CD4-positive, alpha-beta T cell (primary cell): ENCODE measurements around the gene HRK. TPM values are rescaled to one million over a fixed set of nuclear protein-coding genes. Genes with fewer than 3 reads are reported as not detected.

ENCODE experiments used
- ATAC-seq: fragments of 200-7000 bp; cut with Tn5 transposase; one replicate; pipeline ENCODE4 v1.10.0; 2022; ENCODE audit warnings: mild to moderate bottlenecking; ENCODE audit not compliant: poor library complexity
- CTCF ChIA-PET: fragments of 350-600 bp; sonication (Branson Sonifier 250); formaldehyde crosslinking; loops from one replicate; lab custom pipeline; 2021; ENCODE audit warnings: antibody characterized with exemption, inconsistent platforms; lab: Charles Lee
- POLR2A ChIA-PET: fragments of 350-600 bp; sonication (Branson Sonifier 250); formaldehyde crosslinking; loops from one replicate; lab custom pipeline; 2021; ENCODE audit warnings: antibody characterized with exemption, inconsistent platforms; lab: Charles Lee
- DNase-seq, 14 experiments: peaks; one replicate each; pipeline ENCODE4 v3.0.0-alpha.2; 2013 to 2020; ENCODE audit warnings: mixed read lengths in 2 of 14
- H3K27ac ChIP-seq, 2 donors: one replicate each; pipeline versions ENCODE4 v1.5.1 to v1.7.0; 2013; ENCODE audit warnings: low read length in 2 of 2, low read depth in 1 of 2, mild to moderate bottlenecking in 1 of 2
- H3K27me3 ChIP-seq, 2 experiments: 1 replicate in 1 of 2; 2 replicates in 1 of 2; pipeline versions ENCODE4 v1.6.1 to v1.7.0; 2013; ENCODE audit warnings: low read length in 2 of 2, control low read depth in 1 of 2, mild to moderate bottlenecking in 1 of 2, moderate library complexity in 1 of 2; ENCODE audit not compliant: insufficient read depth in 2 of 2, control insufficient read depth in 1 of 2
- H3K36me3 ChIP-seq: one replicate; pipeline ENCODE4 v1.6.1; 2013; ENCODE audit warnings: low read length, control low read depth; ENCODE audit not compliant: insufficient read depth
- H3K4me1 ChIP-seq: one replicate; pipeline ENCODE4 v1.6.1; 2013; ENCODE audit warnings: low read length, control low read depth; ENCODE audit not compliant: insufficient read depth
- H3K4me3 ChIP-seq: one replicate; pipeline ENCODE4 v1.5.1; 2013; ENCODE audit warnings: mild to moderate bottlenecking, low read length, moderate library complexity
- H3K9me3 ChIP-seq, 2 experiments: 1 replicate in 1 of 2; 2 replicates in 1 of 2; pipeline versions ENCODE4 v1.6.1 to v1.7.0; 2013; ENCODE audit warnings: low read length in 2 of 2, mild to moderate bottlenecking in 2 of 2, control low read depth in 1 of 2, moderate library complexity in 1 of 2; ENCODE audit not compliant: control insufficient read depth in 1 of 2, insufficient read depth in 1 of 2
- H3K27ac Mint-ChIP-seq: one replicate; pipeline ENCODE4 v1.8.0; 2020; ENCODE audit warnings: mixed read lengths
- H3K27me3 Mint-ChIP-seq: one replicate; pipeline ENCODE4 v1.8.0; 2021; ENCODE audit warnings: mixed read lengths
- H3K36me3 Mint-ChIP-seq: one replicate; pipeline ENCODE4 v1.8.0; 2021; ENCODE audit warnings: low read depth, mixed read lengths
- H3K4me1 Mint-ChIP-seq: one replicate; pipeline ENCODE4 v1.8.0; 2021; ENCODE audit warnings: low read depth, mixed read lengths
- H3K4me3 Mint-ChIP-seq: one replicate; pipeline ENCODE4 v1.8.0; 2020; ENCODE audit warnings: mild to moderate bottlenecking, mixed read lengths
- H3K9me3 Mint-ChIP-seq: one replicate; pipeline ENCODE4 v1.8.0; 2020; ENCODE audit warnings: mixed read lengths
- CTCF ChIP-seq: fragments of 200-600 bp; IDR thresholded peaks from one replicate; pipeline ENCODE4 v1.8.0; 2022; ENCODE audit warnings: antibody characterized with exemption, mild to moderate bottlenecking
- intact Hi-C, 2 experiments: fragments of 100-400 bp; cut with DNase I in 1 of 2; cut with micrococcal nuclease in 1 of 2; formaldehyde crosslinking; loops; one replicate each; pipeline versions ENCODE4 v1.15.1 to v1.9.0; 2023 to 2025; cut with DNase I, micrococcal nuclease
- total RNA-seq, 174 experiments: library from RNA in 2 of 174; stranded (reverse) in 2 of 174; gene quantifications; one replicate each; pipeline ENCODE4 v1.2.3 and lab custom pipeline; 2021 to 2026

HRK gene
- total RNA-seq, 2 experiments from 2014 or later, result not detected

- Mint-ChIP-seq H3K36me3 (peaks cover 4% of the 10 kb centered on the region), H3K4me1 (no peaks in the 10 kb centered on the region), H3K27me3 (no peaks in the 10 kb centered on the region), H3K27ac (no peak overlapping the region), H3K9me3 (no peaks in the 10 kb centered on the region), H3K4me3 (no peak overlapping the region)
- Histone ChIP-seq H3K9me3 (no peaks in the 10 kb centered on the region), H3K4me1 (no peaks in the 10 kb centered on the region), H3K27me3 (no peaks in the 10 kb centered on the region), H3K36me3 (no peaks in the 10 kb centered on the region), H3K4me3 (no peak overlapping the region), H3K27ac (no peak overlapping the region)
- ChIA-PET CTCF (no interaction called here), POLR2A (no interaction called here)
- intact Hi-C loops, result no loop called here
- ATAC-seq (no peak), DNase-seq (no peak)
- TF ChIP-seq CTCF, result no peak
These were observed 38.2 kb downstream of the HRK start for GRCh38 chr12:116843085-116843484.

- Histone ChIP-seq H3K9me3 (no peaks in the 10 kb centered on the region), H3K4me1 (no peaks in the 10 kb centered on the region), H3K27me3 (no peaks in the 10 kb centered on the region), H3K4me3 (no peak overlapping the region), H3K27ac (no peak overlapping the region), H3K36me3 (peaks cover 3% of the 10 kb centered on the region)
- no peak overlapping the region for H3K27ac Mint-ChIP-seq
- H3K4me1 Mint-ChIP-seq, result no peaks in the 10 kb centered on the region
- POLR2A ChIA-PET, result no interaction called here
- ATAC-seq (no peak), DNase-seq (no peak)
- peaks cover 7% of the 10 kb centered on the region for H3K36me3 Mint-ChIP-seq
- intact Hi-C loops, result no loop called here
- no peaks in the 10 kb centered on the region for H3K27me3 Mint-ChIP-seq
- CTCF ChIA-PET, result no interaction called here
- no peak for TF ChIP-seq CTCF
- H3K9me3 Mint-ChIP-seq, result no peaks in the 10 kb centered on the region
- H3K4me3 Mint-ChIP-seq, result no peak overlapping the region
These were observed 41.9 kb downstream of the HRK start for GRCh38 chr12:116839287-116839830.

- H3K27me3 Mint-ChIP-seq, result no peaks in the 10 kb centered on the region
- Histone ChIP-seq H3K27me3 (no peaks in the 10 kb centered on the region), H3K4me3 (no peak overlapping the region), H3K36me3 (peaks cover 3% of the 10 kb centered on the region), H3K4me1 (no peaks in the 10 kb centered on the region), H3K27ac (no peak overlapping the region), H3K9me3 (peaks cover 0 to 3% of the 10 kb centered on the region in 2 experiments)
- DNase-seq, result no peak
- H3K27ac Mint-ChIP-seq, result no peak overlapping the region
- no peak overlapping the region for H3K4me3 Mint-ChIP-seq
- CTCF ChIA-PET, result no interaction called here
- H3K9me3 Mint-ChIP-seq, result no peaks in the 10 kb centered on the region
- no peaks in the 10 kb centered on the region for H3K4me1 Mint-ChIP-seq
- intact Hi-C loops, result no loop called here
- no peak for TF ChIP-seq CTCF
- peaks cover 10% of the 10 kb centered on the region for H3K36me3 Mint-ChIP-seq
- POLR2A ChIA-PET, result no interaction called here
- ATAC-seq, result no peak
These were observed 42.9 kb downstream of the HRK start for GRCh38 chr12:116838365-116838764.
